Naive thymus-derived CD4-positive, alpha-beta T cell (primary cell): Measurements from ENCODE around the gene THBS2. TPM values are rescaled to one million over a fixed set of nuclear protein-coding genes. Genes with fewer than 3 reads are reported as not detected.

Experiments used
- ATAC-seq: fragments of 150-1000 bp; cut with Tn5 transposase; 2 replicates; pipeline ENCODE4 v1.10.0; 2021; ENCODE audit warnings: mild to moderate bottlenecking, moderate library complexity
- CTCF ChIA-PET: fragments of 350-600 bp; sonication (Branson Sonifier 250); formaldehyde crosslinking; loops from one replicate; lab custom pipeline; 2021; ENCODE audit warnings: antibody characterized with exemption; lab: Charles Lee
- POLR2A ChIA-PET: fragments of 350-600 bp; sonication (Branson Sonifier 250); formaldehyde crosslinking; loops from one replicate; lab custom pipeline; 2021; ENCODE audit warnings: antibody characterized with exemption, inconsistent platforms; lab: Charles Lee
- DNase-seq, 9 donors: peaks; one replicate each; pipeline versions ENCODE4 v3.0.0 to v3.0.0-alpha.2; 2020 to 2022; ENCODE audit warnings: mixed read lengths in 1 of 9
- H3K27ac ChIP-seq: one replicate; pipeline ENCODE4 v1.7.0; 2013; ENCODE audit warnings: mild to moderate bottlenecking, low read depth, low read length, moderate library complexity
- H3K27me3 ChIP-seq, 2 donors: one replicate each; pipeline ENCODE4 v1.7.0; 2013; ENCODE audit warnings: low read length in 2 of 2, mild to moderate bottlenecking in 2 of 2, moderate library complexity in 2 of 2; ENCODE audit not compliant: control insufficient read depth in 2 of 2, insufficient read depth in 2 of 2
- H3K36me3 ChIP-seq, 3 experiments: 1 replicate in 2 of 3; 2 replicates in 1 of 3; pipeline ENCODE4 v1.7.0; 2013; ENCODE audit warnings: low read length in 3 of 3, mild to moderate bottlenecking in 3 of 3, moderate library complexity in 1 of 3; ENCODE audit not compliant: insufficient read depth in 3 of 3, control insufficient read depth in 2 of 3
- H3K4me1 ChIP-seq, 2 donors: one replicate each; pipeline ENCODE4 v1.7.0; 2013; ENCODE audit warnings: low read length in 2 of 2, mild to moderate bottlenecking in 2 of 2, moderate library complexity in 1 of 2; ENCODE audit not compliant: control insufficient read depth in 2 of 2, insufficient read depth in 2 of 2
- H3K4me3 ChIP-seq: 2 replicates; pipeline ENCODE4 v1.7.0; 2013; ENCODE audit warnings: mild to moderate bottlenecking, low read length
- H3K9me3 ChIP-seq, 3 experiments: 1 replicate in 2 of 3; 2 replicates in 1 of 3; pipeline ENCODE4 v1.7.0; 2013; ENCODE audit warnings: low read length in 3 of 3; ENCODE audit not compliant: control insufficient read depth in 2 of 3
- H3K27ac Mint-ChIP-seq, 9 donors: one replicate each; pipeline ENCODE4 v1.8.0; 2020 to 2022; ENCODE audit warnings: mixed read lengths in 9 of 9, mild to moderate bottlenecking in 8 of 9, moderate library complexity in 5 of 9, inconsistent platforms in 2 of 9
- H3K27me3 Mint-ChIP-seq, 5 donors: one replicate each; pipeline ENCODE4 v1.8.0; 2021 to 2022; ENCODE audit warnings: mixed read lengths in 5 of 5, mild to moderate bottlenecking in 1 of 5
- H3K36me3 Mint-ChIP-seq, 5 donors: one replicate each; pipeline ENCODE4 v1.8.0; 2020 to 2022; ENCODE audit warnings: mixed read lengths in 5 of 5, mild to moderate bottlenecking in 3 of 5, inconsistent platforms in 1 of 5
- H3K4me1 Mint-ChIP-seq, 7 donors: one replicate each; pipeline ENCODE4 v1.8.0; 2020 to 2022; ENCODE audit warnings: mixed read lengths in 7 of 7, mild to moderate bottlenecking in 3 of 7, inconsistent platforms in 1 of 7
- H3K4me3 Mint-ChIP-seq, 10 donors: one replicate each; pipeline ENCODE4 v1.8.0; 2020 to 2022; ENCODE audit warnings: mild to moderate bottlenecking in 10 of 10, mixed read lengths in 10 of 10, moderate library complexity in 6 of 10, inconsistent platforms in 2 of 10
- H3K9me3 Mint-ChIP-seq, 11 donors: one replicate each; pipeline ENCODE4 v1.8.0; 2020 to 2022; ENCODE audit warnings: mixed read lengths in 11 of 11, mild to moderate bottlenecking in 4 of 11, inconsistent platforms in 1 of 11, moderate library complexity in 1 of 11
- intact Hi-C, 2 donors: fragments of 100-400 bp; cut with micrococcal nuclease; formaldehyde crosslinking; loops; one replicate each; pipeline ENCODE4 v1.15.1; 2023
- polyA plus RNA-seq, 2 donors: library from polyadenylated mRNA; unstranded; fragments of 300-500 nt; fragmentation: Illumina TruSeq; gene quantifications; one replicate each; pipeline ENCODE4 v1.2.3, GENCODE V29; 2021
- total RNA-seq, 6 experiments: library from RNA in 5 of 6; stranded (reverse) in 5 of 6; gene quantifications; 1 replicate in 5 of 6; 2 replicates in 1 of 6; pipeline ENCODE4 v1.2.3 and lab custom pipeline; 2021 to 2026

Gene THBS2
- total and polyA plus RNA-seq, 7 experiments from 2014 or later: 0.08 TPM; not detected in 6

DNA sequence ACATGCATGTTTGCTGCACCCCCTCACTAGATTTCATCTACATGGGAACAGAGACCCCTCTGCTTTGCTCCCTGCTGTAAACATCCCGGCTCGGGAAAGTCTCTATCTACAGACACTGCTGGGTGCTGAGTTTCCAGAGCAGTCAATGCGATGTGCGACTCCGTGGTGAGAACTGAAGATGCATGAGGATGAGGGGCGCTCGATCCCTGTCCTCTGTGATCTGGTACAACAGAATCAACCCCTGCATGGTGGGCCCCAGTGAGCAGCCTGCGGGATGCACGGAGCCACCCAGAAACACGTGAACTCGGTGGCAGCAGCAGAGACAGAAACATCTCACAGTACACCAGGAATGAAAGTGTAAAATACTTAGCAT is 83.1 kb downstream of the THBS2 start:
- Mint-ChIP-seq H3K36me3 (no peaks in the 10 kb centered on the region), H3K27me3 (peaks cover 0 to 7% (median 4%) of the 10 kb centered on the region in 5 donors), H3K4me3 (no peak overlapping the region), H3K27ac (no peak overlapping the region), H3K4me1 (no peaks in the 10 kb centered on the region), H3K9me3 (no peaks in the 10 kb centered on the region)
- DNase-seq (no peak), ATAC-seq (no peak)
- CTCF ChIA-PET: no interaction called here
- intact Hi-C loops: no loop called here
- no peaks in the 10 kb centered on the region for H3K27me3 ChIP-seq
- no peaks in the 10 kb centered on the region for H3K9me3 ChIP-seq
- H3K4me1 ChIP-seq: no peaks in the 10 kb centered on the region
- no peak overlapping the region for H3K4me3 ChIP-seq
- no peaks in the 10 kb centered on the region for H3K36me3 ChIP-seq
- H3K27ac ChIP-seq: no peak overlapping the region
- POLR2A ChIA-PET: no interaction called here

DNA sequence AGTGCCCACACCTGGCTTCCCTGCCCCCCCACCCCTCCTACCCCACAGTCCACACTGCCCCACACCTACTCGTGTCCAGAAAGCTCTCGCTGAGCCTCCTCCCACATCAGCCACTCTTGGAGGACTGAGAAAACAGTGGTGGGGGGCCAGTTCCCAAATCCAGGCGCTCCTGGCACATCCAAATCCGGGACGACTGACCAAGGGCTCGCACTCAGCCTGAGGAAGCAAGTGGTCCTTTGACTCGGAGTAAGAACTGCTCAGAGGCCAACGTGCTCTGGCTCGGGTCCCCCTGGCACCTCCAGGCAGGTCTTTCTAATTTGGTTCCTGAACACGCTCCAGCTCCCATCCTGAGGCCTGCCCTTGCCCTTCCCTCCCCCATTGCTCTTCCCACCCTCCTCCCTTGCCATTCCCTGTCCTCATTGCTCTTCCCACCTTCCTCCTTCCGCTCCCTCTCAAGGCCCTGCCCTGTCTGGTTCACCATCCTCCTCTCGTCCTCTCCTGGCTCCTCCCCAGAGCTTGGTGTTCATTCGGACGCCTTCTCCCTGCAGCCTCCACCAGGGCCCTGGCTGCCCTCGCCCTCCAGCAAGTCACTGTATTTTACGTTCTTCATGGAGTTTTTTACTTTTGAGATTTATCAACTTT is 83.6 kb downstream of the THBS2 start:
- H3K36me3 Mint-ChIP-seq: no peaks in the 10 kb centered on the region
- H3K27me3 ChIP-seq: no peaks in the 10 kb centered on the region
- ChIA-PET CTCF (no interaction called here), POLR2A (no interaction called here)
- no peak overlapping the region for H3K27ac Mint-ChIP-seq
- DNase-seq (no peak), ATAC-seq (no peak)
- no peaks in the 10 kb centered on the region for H3K4me1 ChIP-seq
- peaks cover 0 to 7% (median 0%) of the 10 kb centered on the region in 5 donors for H3K27me3 Mint-ChIP-seq
- no peaks in the 10 kb centered on the region for H3K9me3 ChIP-seq
- H3K4me3 ChIP-seq: no peak overlapping the region
- no peak overlapping the region for H3K4me3 Mint-ChIP-seq
- H3K27ac ChIP-seq: no peak overlapping the region
- intact Hi-C loops: no loop called here
- H3K9me3 Mint-ChIP-seq: no peaks in the 10 kb centered on the region
- H3K4me1 Mint-ChIP-seq: no peaks in the 10 kb centered on the region
- no peaks in the 10 kb centered on the region for H3K36me3 ChIP-seq

DNA sequence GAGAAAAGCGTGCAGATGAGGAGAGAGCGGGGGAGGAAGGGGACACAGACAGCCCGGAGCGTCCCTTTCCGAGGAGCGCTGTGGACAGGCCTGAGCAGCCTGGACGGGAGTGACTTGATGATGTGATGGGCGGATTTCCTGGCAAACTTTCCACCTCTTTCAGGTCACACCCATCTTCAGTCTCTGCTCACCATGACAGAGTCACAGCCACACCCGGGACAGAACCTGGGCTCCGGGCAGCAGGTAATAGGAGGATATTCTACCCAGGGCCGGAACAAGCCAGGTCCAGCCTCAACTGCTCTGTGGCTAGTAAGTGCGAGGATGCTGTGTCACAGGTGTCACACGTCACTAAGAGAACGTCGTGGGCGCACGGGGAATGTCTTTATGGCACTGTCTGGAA is 84.3 kb downstream of the THBS2 start:
- H3K9me3 Mint-ChIP-seq: no peaks in the 10 kb centered on the region
- Histone ChIP-seq H3K27me3 (no peaks in the 10 kb centered on the region), H3K4me3 (no peak overlapping the region), H3K27ac (no peak overlapping the region), H3K4me1 (no peaks in the 10 kb centered on the region), H3K9me3 (no peaks in the 10 kb centered on the region), H3K36me3 (no peaks in the 10 kb centered on the region)
- CTCF ChIA-PET: no interaction called here
- H3K36me3 Mint-ChIP-seq: no peaks in the 10 kb centered on the region
- H3K4me3 Mint-ChIP-seq: no peak overlapping the region
- H3K4me1 Mint-ChIP-seq: no peaks in the 10 kb centered on the region
- DNase-seq (no peak), ATAC-seq (no peak)
- POLR2A ChIA-PET: no interaction called here
- H3K27ac Mint-ChIP-seq: peak overlapping the region in 1 of 9 donors; percentile 55
- peaks cover 0 to 4% (median 0%) of the 10 kb centered on the region in 5 donors for H3K27me3 Mint-ChIP-seq
- intact Hi-C loops: no loop called here

DNA sequence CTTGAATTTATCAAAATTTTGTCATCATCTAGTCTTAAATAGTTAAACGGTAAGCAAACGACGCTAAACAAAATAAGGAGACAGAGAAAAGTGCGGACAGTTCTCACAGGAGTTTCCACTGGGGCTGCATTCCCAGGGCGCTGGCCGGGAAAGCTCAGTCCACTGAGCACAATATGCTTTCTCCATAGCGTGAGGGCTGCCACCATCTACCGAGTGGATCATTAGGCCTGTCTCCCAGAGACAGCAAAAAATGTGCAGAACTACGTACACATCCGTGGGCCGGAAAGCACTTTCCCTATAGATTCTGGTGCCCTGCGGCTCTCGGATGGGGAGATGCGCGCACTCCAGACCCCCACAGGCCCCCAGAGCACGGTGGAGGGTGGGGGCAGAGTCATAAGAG is 84.9 kb downstream of the THBS2 start:
- DNase-seq (no peak), ATAC-seq (no peak)
- CTCF ChIA-PET: no interaction called here
- Histone ChIP-seq H3K27ac (no peak overlapping the region), H3K9me3 (no peaks in the 10 kb centered on the region), H3K36me3 (no peaks in the 10 kb centered on the region), H3K27me3 (no peaks in the 10 kb centered on the region), H3K4me3 (no peak overlapping the region), H3K4me1 (no peaks in the 10 kb centered on the region)
- Mint-ChIP-seq H3K27me3 (peaks cover 0 to 4% (median 0%) of the 10 kb centered on the region in 5 donors), H3K27ac (no peak overlapping the region), H3K36me3 (no peaks in the 10 kb centered on the region), H3K4me3 (no peak overlapping the region), H3K4me1 (no peaks in the 10 kb centered on the region), H3K9me3 (no peaks in the 10 kb centered on the region)
- intact Hi-C loops: no loop called here
- POLR2A ChIA-PET: no interaction called here

DNA sequence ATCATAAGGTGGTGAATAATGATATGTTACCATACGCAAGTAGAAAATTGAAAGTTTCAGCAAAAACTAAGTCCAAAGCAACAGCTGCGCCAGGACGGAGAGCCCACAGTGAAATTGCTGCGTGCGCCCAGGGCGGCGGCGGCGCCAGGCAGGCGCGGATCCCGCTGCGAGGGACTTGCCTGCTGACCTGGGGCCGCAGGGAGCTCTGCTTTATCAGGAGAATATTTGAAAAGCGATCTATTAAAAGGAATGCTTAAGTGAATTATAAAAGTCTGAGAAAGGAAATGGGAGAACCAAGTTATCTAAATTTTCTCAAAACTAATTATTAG is 85.4 kb downstream of the THBS2 start:
- Histone ChIP-seq H3K27me3 (no peaks in the 10 kb centered on the region), H3K4me3 (no peak overlapping the region), H3K4me1 (no peaks in the 10 kb centered on the region), H3K27ac (no peak overlapping the region), H3K9me3 (no peaks in the 10 kb centered on the region), H3K36me3 (no peaks in the 10 kb centered on the region)
- Mint-ChIP-seq H3K27ac (no peak overlapping the region), H3K27me3 (peaks cover 0 to 4% (median 0%) of the 10 kb centered on the region in 5 donors), H3K9me3 (no peaks in the 10 kb centered on the region), H3K4me3 (no peak overlapping the region), H3K4me1 (no peaks in the 10 kb centered on the region), H3K36me3 (no peaks in the 10 kb centered on the region)
- ChIA-PET POLR2A (no interaction called here), CTCF (no interaction called here)
- ATAC-seq: no peak
- no peak for DNase-seq
- intact Hi-C loops: no loop called here

DNA sequence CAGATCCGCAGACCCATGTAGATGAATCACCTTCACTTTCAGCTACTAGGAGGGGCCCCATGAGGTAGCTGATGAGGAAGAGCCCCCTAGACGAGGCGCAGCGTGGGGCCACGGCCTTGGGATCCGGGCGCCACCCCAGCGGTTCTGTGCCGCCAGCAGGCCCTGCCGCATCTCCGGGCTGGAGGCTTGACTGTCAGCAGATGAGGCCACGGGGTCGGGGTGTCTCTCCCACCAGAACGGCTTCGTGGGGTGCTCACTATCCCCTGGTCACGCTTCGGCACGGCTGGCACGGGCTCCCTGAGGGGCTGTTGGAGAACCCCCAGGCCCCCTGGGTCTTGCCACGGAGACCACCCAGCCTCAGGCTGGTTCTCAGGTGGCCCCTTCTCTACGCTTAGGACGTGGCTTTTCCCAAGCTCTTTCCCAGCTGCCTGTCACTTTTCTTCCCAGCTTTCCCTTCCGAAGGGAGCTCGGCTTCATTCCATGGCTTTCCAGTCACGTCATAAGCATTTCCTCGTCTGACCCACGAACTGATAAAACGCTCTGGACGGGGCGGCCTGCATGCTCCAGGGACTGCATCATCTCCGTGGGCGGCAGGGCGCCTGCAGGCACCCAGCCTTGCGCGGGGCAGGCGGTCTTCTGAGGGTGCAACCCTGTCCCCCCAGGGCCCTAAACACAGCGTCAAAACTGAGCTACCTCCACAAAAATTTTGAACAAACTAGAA is 85.9 kb downstream of the THBS2 start:
- Mint-ChIP-seq H3K27ac (no peak overlapping the region), H3K9me3 (no peaks in the 10 kb centered on the region), H3K36me3 (no peaks in the 10 kb centered on the region), H3K4me3 (no peak overlapping the region), H3K27me3 (peaks cover 0 to 4% (median 0%) of the 10 kb centered on the region in 5 donors), H3K4me1 (no peaks in the 10 kb centered on the region)
- Histone ChIP-seq H3K9me3 (no peaks in the 10 kb centered on the region), H3K4me3 (no peak overlapping the region), H3K27ac (no peak overlapping the region), H3K36me3 (no peaks in the 10 kb centered on the region), H3K4me1 (no peaks in the 10 kb centered on the region), H3K27me3 (no peaks in the 10 kb centered on the region)
- DNase-seq (no peak), ATAC-seq (no peak)
- intact Hi-C loops: no loop called here
- ChIA-PET POLR2A (no interaction called here), CTCF (no interaction called here)
